ENCODE measurements around the gene CACNA1C. TPM values are rescaled to one million over a fixed set of nuclear protein-coding genes. Genes with fewer than 3 reads are reported as not detected.

The CACNA1C gene
- total RNA-seq, 2 donors from 2014 or later, result 8.1 to 18.2 TPM

- Histone ChIP-seq H3K27ac (no peak overlapping the region), H3K4me1 (replicated peaks) (no peaks in the 10 kb centered on the region), H3K4me3 (no peak overlapping the region), H3K9me3 (no peaks in the 10 kb centered on the region), H3K27me3 (replicated peaks; ENCODE audit: insufficient read depth) (no peaks in the 10 kb centered on the region), H3K36me3 (no peaks in the 10 kb centered on the region)
- WGBS, result 88% methylated on average over 8 of the region's 8 CpGs
- TF ChIP-seq CTCF (IDR thresholded peaks at IDR 0.05) (no peak), POLR2A (IDR thresholded peaks at IDR 0.05) (no peak), POLR2AphosphoS5 (IDR thresholded peaks at IDR 0.05) (no peak)
- DNase-seq (ENCODE audit: low spot score), result no peak
- intact Hi-C loops (cut with DNase I), result no loop called here
Measured at GRCh38 chr12:2617365-2617764, 564.6 kb downstream of the CACNA1C start.

- no peak for TF ChIP-seq CTCF (IDR thresholded peaks at IDR 0.05)
- no peak for TF ChIP-seq POLR2A (IDR thresholded peaks at IDR 0.05)
- no peak for TF ChIP-seq POLR2AphosphoS5 (IDR thresholded peaks at IDR 0.05)
- 90% methylated on average over 12 of the region's 12 CpGs for WGBS
- H3K9me3 ChIP-seq, result no peaks in the 10 kb centered on the region
- H3K4me1 ChIP-seq (replicated peaks), result no peaks in the 10 kb centered on the region
- no peak for DNase-seq (ENCODE audit: low spot score)
- no peaks in the 10 kb centered on the region for H3K27me3 ChIP-seq (replicated peaks; ENCODE audit: insufficient read depth)
- H3K4me3 ChIP-seq, result no peak overlapping the region
- H3K36me3 ChIP-seq, result no peaks in the 10 kb centered on the region
- no peak overlapping the region for H3K27ac ChIP-seq
- intact Hi-C loops (cut with DNase I), result no loop called here
Measured at GRCh38 chr12:2618291-2618995, 565.7 kb downstream of the CACNA1C start.

GRCh38 chr12:2619136-2619535, 566.3 kb downstream of the CACNA1C start:
- intact Hi-C loops (cut with DNase I), result no loop called here
- H3K4me1 ChIP-seq (replicated peaks), result no peaks in the 10 kb centered on the region
- H3K4me3 ChIP-seq, result no peak overlapping the region
- no peaks in the 10 kb centered on the region for H3K36me3 ChIP-seq
- H3K27me3 ChIP-seq (replicated peaks; ENCODE audit: insufficient read depth), result no peaks in the 10 kb centered on the region
- TF ChIP-seq POLR2A (IDR thresholded peaks at IDR 0.05), result no peak
- no peak for TF ChIP-seq CTCF (IDR thresholded peaks at IDR 0.05)
- TF ChIP-seq POLR2AphosphoS5 (IDR thresholded peaks at IDR 0.05), result no peak
- H3K27ac ChIP-seq, result no peak overlapping the region
- no peak for DNase-seq (ENCODE audit: low spot score)
- no peaks in the 10 kb centered on the region for H3K9me3 ChIP-seq
- 96% methylated on average over 5 of the region's 5 CpGs for WGBS

DNA sequence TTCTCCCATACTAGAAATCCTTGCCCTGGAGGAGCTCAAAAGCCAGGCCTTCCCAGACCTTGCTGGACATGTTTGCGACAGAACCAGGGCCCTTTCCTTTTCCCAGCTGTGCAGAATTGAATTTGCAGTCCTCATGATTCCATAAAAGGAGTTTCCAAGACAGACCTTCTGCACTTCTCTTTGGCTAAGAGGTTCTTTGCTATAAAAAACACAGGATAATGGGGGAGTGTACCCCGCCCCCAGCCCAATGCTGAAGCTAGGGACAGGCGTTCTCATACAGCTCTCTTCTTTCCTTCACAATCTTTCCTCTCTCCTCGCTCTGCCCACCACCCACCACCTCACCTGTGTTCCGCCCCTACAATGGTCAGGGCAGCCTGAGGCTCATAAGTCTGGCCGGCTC, 569.7 kb downstream of the CACNA1C start:
- no peaks in the 10 kb centered on the region for H3K9me3 ChIP-seq
- no peak overlapping the region for H3K27ac ChIP-seq
- 85% methylated on average over 6 of the region's 6 CpGs for WGBS
- H3K36me3 ChIP-seq, result no peaks in the 10 kb centered on the region
- intact Hi-C loops (cut with DNase I), result no loop called here
- no peak for TF ChIP-seq POLR2AphosphoS5 (IDR thresholded peaks at IDR 0.05)
- DNase-seq (ENCODE audit: low spot score), result no peak
- no peak overlapping the region for H3K4me3 ChIP-seq
- no peaks in the 10 kb centered on the region for H3K27me3 ChIP-seq (replicated peaks; ENCODE audit: insufficient read depth)
- H3K4me1 ChIP-seq (replicated peaks), result no peaks in the 10 kb centered on the region

DNA sequence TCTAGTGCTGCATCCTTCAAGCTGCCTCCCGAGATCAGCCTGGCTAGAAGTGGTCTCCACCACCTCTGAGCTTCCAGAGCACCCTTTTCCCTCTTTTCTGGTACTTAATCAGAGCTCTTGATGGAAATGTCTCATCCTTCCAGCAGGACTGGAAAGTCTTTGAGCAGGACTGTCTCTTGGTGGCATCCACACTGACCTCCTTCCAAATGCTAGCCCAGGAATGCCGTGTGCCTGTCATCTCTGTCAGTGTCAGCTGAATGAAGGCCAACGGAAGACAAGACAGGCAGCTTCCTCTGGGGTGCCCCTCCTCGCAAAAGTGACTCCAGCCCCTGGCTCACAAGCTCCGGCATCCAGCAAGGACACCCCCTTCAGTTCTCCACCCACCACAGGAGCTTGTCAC, 570.7 kb downstream of the CACNA1C start:
- intact Hi-C loops (cut with DNase I), result no loop called here
- TF ChIP-seq POLR2AphosphoS5 (IDR thresholded peaks at IDR 0.05) (no peak), CTCF (IDR thresholded peaks at IDR 0.05) (no peak), POLR2A (IDR thresholded peaks at IDR 0.05) (no peak)
- Histone ChIP-seq H3K27me3 (replicated peaks; ENCODE audit: insufficient read depth) (no peaks in the 10 kb centered on the region), H3K27ac (no peak overlapping the region), H3K9me3 (no peaks in the 10 kb centered on the region), H3K4me3 (no peak overlapping the region), H3K36me3 (no peaks in the 10 kb centered on the region), H3K4me1 (replicated peaks) (no peaks in the 10 kb centered on the region)
- WGBS, result 83% methylated on average over 5 of the region's 5 CpGs
- DNase-seq (ENCODE audit: low spot score), result no peak
